ENCODE results near the gene LNPEP. TPM values are rescaled to one million over a fixed set of nuclear protein-coding genes. Genes with fewer than 3 reads are reported as not detected.

Gene LNPEP
- total and polyA plus RNA-seq, 10 of the 15 experiments (the other 5 are each of a cell fraction or from before 2014, with no cell fraction given), result 5.6 to 54.9 (median 25.0) TPM

DNA sequence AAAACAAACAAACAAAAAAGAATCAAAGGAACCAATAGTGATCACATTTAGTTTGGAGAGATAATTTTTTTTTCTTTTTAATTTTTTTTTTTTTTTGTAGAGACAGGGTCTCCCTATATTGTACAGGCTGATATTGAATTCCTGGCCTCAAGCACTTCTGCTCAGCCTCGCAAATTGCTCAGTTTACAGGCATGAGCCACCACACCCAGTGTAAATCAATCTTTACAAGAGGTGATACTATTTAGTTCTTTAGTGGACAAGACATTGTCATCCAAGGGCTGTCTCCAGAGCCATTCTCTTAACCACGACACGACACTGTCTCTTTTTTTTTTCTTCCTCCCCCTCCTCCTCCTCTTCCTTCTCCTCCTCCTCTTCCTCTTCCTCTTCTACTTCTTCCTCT is 30.0 kb upstream of the LNPEP start (continued):
- TF ChIP-seq, protein P1, sequence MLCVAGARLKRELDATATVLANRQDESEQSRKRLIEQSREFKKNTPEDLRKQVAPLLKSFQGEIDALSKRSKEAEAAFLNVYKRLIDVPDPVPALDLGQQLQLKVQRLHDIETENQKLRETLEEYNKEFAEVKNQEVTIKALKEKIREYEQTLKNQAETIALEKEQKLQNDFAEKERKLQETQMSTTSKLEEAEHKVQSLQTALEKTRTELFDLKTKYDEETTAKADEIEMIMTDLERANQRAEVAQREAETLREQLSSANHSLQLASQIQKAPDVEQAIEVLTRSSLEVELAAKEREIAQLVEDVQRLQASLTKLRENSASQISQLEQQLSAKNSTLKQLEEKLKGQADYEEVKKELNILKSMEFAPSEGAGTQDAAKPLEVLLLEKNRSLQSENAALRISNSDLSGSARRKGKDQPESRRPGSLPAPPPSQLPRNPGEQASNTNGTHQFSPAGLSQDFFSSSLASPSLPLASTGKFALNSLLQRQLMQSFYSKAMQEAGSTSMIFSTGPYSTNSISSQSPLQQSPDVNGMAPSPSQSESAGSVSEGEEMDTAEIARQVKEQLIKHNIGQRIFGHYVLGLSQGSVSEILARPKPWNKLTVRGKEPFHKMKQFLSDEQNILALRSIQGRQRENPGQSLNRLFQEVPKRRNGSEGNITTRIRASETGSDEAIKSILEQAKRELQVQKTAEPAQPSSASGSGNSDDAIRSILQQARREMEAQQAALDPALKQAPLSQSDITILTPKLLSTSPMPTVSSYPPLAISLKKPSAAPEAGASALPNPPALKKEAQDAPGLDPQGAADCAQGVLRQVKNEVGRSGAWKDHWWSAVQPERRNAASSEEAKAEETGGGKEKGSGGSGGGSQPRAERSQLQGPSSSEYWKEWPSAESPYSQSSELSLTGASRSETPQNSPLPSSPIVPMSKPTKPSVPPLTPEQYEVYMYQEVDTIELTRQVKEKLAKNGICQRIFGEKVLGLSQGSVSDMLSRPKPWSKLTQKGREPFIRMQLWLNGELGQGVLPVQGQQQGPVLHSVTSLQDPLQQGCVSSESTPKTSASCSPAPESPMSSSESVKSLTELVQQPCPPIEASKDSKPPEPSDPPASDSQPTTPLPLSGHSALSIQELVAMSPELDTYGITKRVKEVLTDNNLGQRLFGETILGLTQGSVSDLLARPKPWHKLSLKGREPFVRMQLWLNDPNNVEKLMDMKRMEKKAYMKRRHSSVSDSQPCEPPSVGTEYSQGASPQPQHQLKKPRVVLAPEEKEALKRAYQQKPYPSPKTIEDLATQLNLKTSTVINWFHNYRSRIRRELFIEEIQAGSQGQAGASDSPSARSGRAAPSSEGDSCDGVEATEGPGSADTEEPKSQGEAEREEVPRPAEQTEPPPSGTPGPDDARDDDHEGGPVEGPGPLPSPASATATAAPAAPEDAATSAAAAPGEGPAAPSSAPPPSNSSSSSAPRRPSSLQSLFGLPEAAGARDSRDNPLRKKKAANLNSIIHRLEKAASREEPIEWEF (IDR thresholded peaks at IDR 0.05; ENCODE audit: insufficient replicate concordance, low read depth, low read length), result no peak
- TF ChIP-seq, protein P2, sequence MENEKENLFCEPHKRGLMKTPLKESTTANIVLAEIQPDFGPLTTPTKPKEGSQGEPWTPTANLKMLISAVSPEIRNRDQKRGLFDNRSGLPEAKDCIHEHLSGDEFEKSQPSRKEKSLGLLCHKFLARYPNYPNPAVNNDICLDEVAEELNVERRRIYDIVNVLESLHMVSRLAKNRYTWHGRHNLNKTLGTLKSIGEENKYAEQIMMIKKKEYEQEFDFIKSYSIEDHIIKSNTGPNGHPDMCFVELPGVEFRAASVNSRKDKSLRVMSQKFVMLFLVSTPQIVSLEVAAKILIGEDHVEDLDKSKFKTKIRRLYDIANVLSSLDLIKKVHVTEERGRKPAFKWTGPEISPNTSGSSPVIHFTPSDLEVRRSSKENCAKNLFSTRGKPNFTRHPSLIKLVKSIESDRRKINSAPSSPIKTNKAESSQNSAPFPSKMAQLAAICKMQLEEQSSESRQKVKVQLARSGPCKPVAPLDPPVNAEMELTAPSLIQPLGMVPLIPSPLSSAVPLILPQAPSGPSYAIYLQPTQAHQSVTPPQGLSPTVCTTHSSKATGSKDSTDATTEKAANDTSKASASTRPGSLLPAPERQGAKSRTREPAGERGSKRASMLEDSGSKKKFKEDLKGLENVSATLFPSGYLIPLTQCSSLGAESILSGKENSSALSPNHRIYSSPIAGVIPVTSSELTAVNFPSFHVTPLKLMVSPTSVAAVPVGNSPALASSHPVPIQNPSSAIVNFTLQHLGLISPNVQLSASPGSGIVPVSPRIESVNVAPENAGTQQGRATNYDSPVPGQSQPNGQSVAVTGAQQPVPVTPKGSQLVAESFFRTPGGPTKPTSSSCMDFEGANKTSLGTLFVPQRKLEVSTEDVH (IDR thresholded peaks at IDR 0.05; ENCODE audit: low read depth, partially characterized antibody), result no peak
- TF ChIP-seq, protein P3, sequence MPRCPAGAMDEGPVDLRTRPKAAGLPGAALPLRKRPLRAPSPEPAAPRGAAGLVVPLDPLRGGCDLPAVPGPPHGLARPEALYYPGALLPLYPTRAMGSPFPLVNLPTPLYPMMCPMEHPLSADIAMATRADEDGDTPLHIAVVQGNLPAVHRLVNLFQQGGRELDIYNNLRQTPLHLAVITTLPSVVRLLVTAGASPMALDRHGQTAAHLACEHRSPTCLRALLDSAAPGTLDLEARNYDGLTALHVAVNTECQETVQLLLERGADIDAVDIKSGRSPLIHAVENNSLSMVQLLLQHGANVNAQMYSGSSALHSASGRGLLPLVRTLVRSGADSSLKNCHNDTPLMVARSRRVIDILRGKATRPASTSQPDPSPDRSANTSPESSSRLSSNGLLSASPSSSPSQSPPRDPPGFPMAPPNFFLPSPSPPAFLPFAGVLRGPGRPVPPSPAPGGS (IDR thresholded peaks at IDR 0.05; ENCODE audit: borderline replicate concordance, insufficient read depth, low read depth, low read length, poor library complexity, severe bottlenecking), result no peak
- TF ChIP-seq, protein P4, sequence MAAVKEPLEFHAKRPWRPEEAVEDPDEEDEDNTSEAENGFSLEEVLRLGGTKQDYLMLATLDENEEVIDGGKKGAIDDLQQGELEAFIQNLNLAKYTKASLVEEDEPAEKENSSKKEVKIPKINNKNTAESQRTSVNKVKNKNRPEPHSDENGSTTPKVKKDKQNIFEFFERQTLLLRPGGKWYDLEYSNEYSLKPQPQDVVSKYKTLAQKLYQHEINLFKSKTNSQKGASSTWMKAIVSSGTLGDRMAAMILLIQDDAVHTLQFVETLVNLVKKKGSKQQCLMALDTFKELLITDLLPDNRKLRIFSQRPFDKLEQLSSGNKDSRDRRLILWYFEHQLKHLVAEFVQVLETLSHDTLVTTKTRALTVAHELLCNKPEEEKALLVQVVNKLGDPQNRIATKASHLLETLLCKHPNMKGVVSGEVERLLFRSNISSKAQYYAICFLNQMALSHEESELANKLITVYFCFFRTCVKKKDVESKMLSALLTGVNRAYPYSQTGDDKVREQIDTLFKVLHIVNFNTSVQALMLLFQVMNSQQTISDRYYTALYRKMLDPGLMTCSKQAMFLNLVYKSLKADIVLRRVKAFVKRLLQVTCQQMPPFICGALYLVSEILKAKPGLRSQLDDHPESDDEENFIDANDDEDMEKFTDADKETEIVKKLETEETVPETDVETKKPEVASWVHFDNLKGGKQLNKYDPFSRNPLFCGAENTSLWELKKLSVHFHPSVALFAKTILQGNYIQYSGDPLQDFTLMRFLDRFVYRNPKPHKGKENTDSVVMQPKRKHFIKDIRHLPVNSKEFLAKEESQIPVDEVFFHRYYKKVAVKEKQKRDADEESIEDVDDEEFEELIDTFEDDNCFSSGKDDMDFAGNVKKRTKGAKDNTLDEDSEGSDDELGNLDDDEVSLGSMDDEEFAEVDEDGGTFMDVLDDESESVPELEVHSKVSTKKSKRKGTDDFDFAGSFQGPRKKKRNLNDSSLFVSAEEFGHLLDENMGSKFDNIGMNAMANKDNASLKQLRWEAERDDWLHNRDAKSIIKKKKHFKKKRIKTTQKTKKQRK (IDR thresholded peaks at IDR 0.05; ENCODE audit: low read depth, low read length), result no peak
- TF ChIP-seq IRF4 (IDR thresholded peaks at IDR 0.05; ENCODE audit: low read depth, low read length) (no peak), HCFC1 (IDR thresholded peaks at IDR 0.05; ENCODE audit: low read length) (no peak), ZNF622 (IDR thresholded peaks at IDR 0.05) (no peak), FOS (IDR thresholded peaks at IDR 0.05; ENCODE audit: borderline replicate concordance, extremely low read depth, insufficient read length) (no peak), JUND (IDR thresholded peaks at IDR 0.05; ENCODE audit: low read depth, low read length) (no peak), ZNF24 (IDR thresholded peaks at IDR 0.05) (no peak)

All from GM12878 (cell line).